COLO668 (cell line): ENCODE data around the gene EPS8L2.

Source experiments
- DNase-seq: peaks from one replicate; lab custom pipeline; 2025; ENCODE audit not compliant: unreplicated experiment; lab: John Stamatoyannopoulos, UW

The EPS8L2 gene

GRCh38 chr11:748007-748359 lies 42.0 kb downstream of the EPS8L2 start:
- no peak for DNase-seq

GRCh38 chr11:749731-750130 lies 43.7 kb downstream of the EPS8L2 start:
- no peak for DNase-seq

GRCh38 chr11:760236-760635 lies 54.2 kb downstream of the EPS8L2 start:
- DNase-seq = no peak

GRCh38 chr11:761526-762108 lies 55.6 kb downstream of the EPS8L2 start:
- DNase-seq = no peak

GRCh38 chr11:762421-763072 lies 56.5 kb downstream of the EPS8L2 start:
- DNase-seq = peak; percentile 4

GRCh38 chr11:763073-763463 lies 57.0 kb downstream of the EPS8L2 start:
- DNase-seq = peak; percentile 16

GRCh38 chr11:763549-764321 lies 57.7 kb downstream of the EPS8L2 start:
- no peak for DNase-seq

- no peak for DNase-seq
Observed at GRCh38 chr11:764322-765024, 58.4 kb downstream of the EPS8L2 start.

- peak; percentile 7 for DNase-seq
Observed at GRCh38 chr11:765025-765801, 59.2 kb downstream of the EPS8L2 start.

GRCh38 chr11:765802-766091 lies 59.7 kb downstream of the EPS8L2 start:
- no peak for DNase-seq

GRCh38 chr11:766106-766935 lies 60.3 kb downstream of the EPS8L2 start:
- DNase-seq = no peak

GRCh38 chr11:766936-767210 lies 60.8 kb downstream of the EPS8L2 start:
- no peak for DNase-seq

- DNase-seq = no peak
Observed at GRCh38 chr11:767238-767637, 61.2 kb downstream of the EPS8L2 start.

GRCh38 chr11:769887-770641 lies 64.0 kb downstream of the EPS8L2 start:
- DNase-seq = no peak

- no peak for DNase-seq
Observed at GRCh38 chr11:770642-771616, 64.9 kb downstream of the EPS8L2 start.

- DNase-seq = no peak
Observed at GRCh38 chr11:771617-772204, 65.7 kb downstream of the EPS8L2 start.

- DNase-seq = no peak
Observed at GRCh38 chr11:772429-773390, 66.7 kb downstream of the EPS8L2 start.
